BLaER1 treated with 17β-estradiol and CSF1 and Interleukin-3, amounts not matched to agents 10 nM and 100 nM (cell line): ENCODE data around the gene VN1R4.
"Not testable (repeated sequence)": the region's sequence is repeated elsewhere in the genome, so short reads cannot be mapped to it uniquely, and the experiment has no call there.

ENCODE experiments used
- H3K27ac ChIP-seq, 11 experiments: shearing (Covaris generic); formaldehyde crosslinking; 2 replicates each; pipeline ENCODE4 v1.8.1; 2022
- H3K27me3 ChIP-seq, 11 experiments: shearing (Covaris generic); formaldehyde crosslinking; 2 replicates each; pipeline ENCODE4 v1.8.1; 2022
- H3K36me3 ChIP-seq, 11 experiments: shearing (Covaris generic); formaldehyde crosslinking; 2 replicates each; pipeline ENCODE4 v1.8.1; 2022
- H3K4me1 ChIP-seq, 10 experiments: shearing (Covaris generic); formaldehyde crosslinking; 2 replicates each; pipeline ENCODE4 v1.8.1; 2022
- H3K4me2 ChIP-seq, 11 experiments: shearing (Covaris generic); formaldehyde crosslinking; 2 replicates each; pipeline ENCODE4 v1.8.1; 2022
- H3K4me3 ChIP-seq, 10 experiments: shearing (Covaris generic); formaldehyde crosslinking; 2 replicates each; pipeline ENCODE4 v1.8.1; 2022
- H3K9ac ChIP-seq, 11 experiments: shearing (Covaris generic); formaldehyde crosslinking; 2 replicates each; pipeline ENCODE4 v1.8.1; 2022
- H3K9me3 ChIP-seq, 11 experiments: shearing (Covaris generic); formaldehyde crosslinking; replicated peaks in 1 of 11; 2 replicates each; pipeline ENCODE4 v1.8.1; 2022
- H4K20me1 ChIP-seq, 11 experiments: shearing (Covaris generic); formaldehyde crosslinking; 2 replicates each; pipeline ENCODE4 v1.8.1; 2022
- Cebpa-rat ChIP-seq, 11 experiments: shearing (Covaris generic); IDR thresholded peaks; 2 replicates each; pipeline ENCODE4 v1.8.1; 2022

Gene VN1R4

GRCh38 chr19:53275480-53275879 lies 8.0 kb upstream of the VN1R4 start:
- no peaks in the 10 kb centered on the region for H3K36me3 ChIP-seq
- no peaks in the 10 kb centered on the region for H4K20me1 ChIP-seq
- H3K27me3 ChIP-seq = no peaks in the 10 kb centered on the region
- H3K27ac ChIP-seq = no peak overlapping the region
- H3K9ac ChIP-seq = no peak overlapping the region
- no peak for TF ChIP-seq Cebpa-rat (IDR thresholded peaks at IDR 0.05)
- no peak overlapping the region for H3K4me2 ChIP-seq
- H3K4me3 ChIP-seq = no peak overlapping the region
- H3K4me1 ChIP-seq = no peaks in the 10 kb centered on the region
- H3K9me3 ChIP-seq = peaks cover 0 to 77% (median 17%) of the 10 kb centered on the region in 11 experiments; a peak in 10 of 22 replicates

GRCh38 chr19:53272044-53272443 lies 4.5 kb upstream of the VN1R4 start:
- Histone ChIP-seq H4K20me1 (no peaks in the 10 kb centered on the region), H3K36me3 (no peaks in the 10 kb centered on the region), H3K9ac (no peak overlapping the region), H3K4me2 (no peak overlapping the region), H3K9me3 (peaks cover 0 to 74% (median 17%) of the 10 kb centered on the region in 11 experiments; a peak in 18 of 22 replicates), H3K4me3 (no peak overlapping the region), H3K27ac (no peak overlapping the region), H3K4me1 (no peaks in the 10 kb centered on the region), H3K27me3 (no peaks in the 10 kb centered on the region)
- TF ChIP-seq Cebpa-rat (IDR thresholded peaks at IDR 0.05) = no peak

- H3K4me1 ChIP-seq, H3K9ac ChIP-seq, H4K20me1 ChIP-seq, H3K36me3 ChIP-seq, H3K27me3 ChIP-seq, H3K4me2 ChIP-seq, H3K4me3 ChIP-seq, H3K27ac ChIP-seq: not testable (repeated sequence)
- peaks cover 0 to 71% (median 19%) of the 10 kb centered on the region in 11 experiments; a peak in 19 of 22 replicates for H3K9me3 ChIP-seq
Observed at GRCh38 chr19:53269861-53270260, 2.3 kb upstream of the VN1R4 start.

GRCh38 chr19:53257715-53258342 lies 9.7 kb downstream of the VN1R4 start, which contains the start of gene VN1R2:
Gene VN1R2 (plus strand): TSS chr19:53258292. CDS start chr19:53258376, 84 bp downstream.
- Histone ChIP-seq H3K4me1 (peaks cover 3 to 11% (median 10%) of the 10 kb centered on the region in 10 experiments; a peak in 16 of 20 replicates), H3K9me3 (peaks cover 36 to 91% (median 69%) of the 10 kb centered on the region in 11 experiments)
- H3K27ac ChIP-seq, H3K4me3 ChIP-seq, H3K36me3 ChIP-seq, H4K20me1 ChIP-seq, H3K9ac ChIP-seq, H3K27me3 ChIP-seq, H3K4me2 ChIP-seq: not testable (repeated sequence)

GRCh38 chr19:53254411-53255341 lies 12.8 kb downstream of the VN1R4 start, which contains the start of gene ZNF677:
Gene ZNF677 (minus strand): TSS chr19:53254873. CDS start chr19:53251550, 3,323 bp downstream.
- TF ChIP-seq Cebpa-rat (IDR thresholded peaks at IDR 0.05) = no peak
- H3K4me3 ChIP-seq = peak within 1 kb of the TSS; percentile 74 to 95 (median 86)
- H3K27me3 ChIP-seq = no peaks in the 10 kb centered on the region
- peak within 1 kb of the TSS; percentile 81 to 88 (median 85) for H3K9ac ChIP-seq
- peaks cover 36 to 40% (median 38%) of the 10 kb centered on the region in 11 experiments for H3K36me3 ChIP-seq
- peaks cover 3 to 11% (median 10%) of the 10 kb centered on the region in 10 experiments; a peak in 16 of 20 replicates for H3K4me1 ChIP-seq
- H3K4me2 ChIP-seq = peak within 1 kb of the TSS; percentile 78 to 92 (median 85)
- no peaks in the 10 kb centered on the region for H4K20me1 ChIP-seq
- H3K27ac ChIP-seq = peak within 1 kb of the TSS; percentile 77 to 86 (median 82)
- H3K9me3 ChIP-seq = peaks cover 51 to 92% (median 80%) of the 10 kb centered on the region in 11 experiments

- Histone ChIP-seq H3K36me3 (peaks cover 93 to 100% (median 99%) of the 10 kb centered on the region in 11 experiments), H3K9me3 (peaks cover 100% of the 10 kb centered on the region in 11 experiments), H3K4me1 (no peaks in the 10 kb centered on the region)
Observed at GRCh38 chr19:53246498-53246897, 21.0 kb downstream of the VN1R4 start.

GRCh38 chr19:53237114-53237777 lies 30.3 kb downstream of the VN1R4 start:
- H3K36me3 ChIP-seq = peaks cover 69 to 95% (median 79%) of the 10 kb centered on the region in 11 experiments
- no peak overlapping the region for H3K27ac ChIP-seq
- H3K9me3 ChIP-seq = peaks cover 100% of the 10 kb centered on the region in 11 experiments
- no peak for TF ChIP-seq Cebpa-rat (IDR thresholded peaks at IDR 0.05)
- no peaks in the 10 kb centered on the region for H3K27me3 ChIP-seq
- H3K4me2 ChIP-seq = no peak overlapping the region
- no peaks in the 10 kb centered on the region for H4K20me1 ChIP-seq
- H3K4me1 ChIP-seq = no peaks in the 10 kb centered on the region
- peak overlapping the region in 6 of 10 experiments; percentile 6 to 34 (median 28); a peak in 7 of 20 replicates for H3K4me3 ChIP-seq
- H3K9ac ChIP-seq = no peak overlapping the region

More at GRCh38 chr19:53246498-53246897, 21.0 kb downstream of the VN1R4 start:
- Histone ChIP-seq H3K27ac (no peak overlapping the region; a peak in 1 of 22 replicates), H4K20me1 (no peaks in the 10 kb centered on the region), H3K4me2 (no peak overlapping the region), H3K4me3 (no peak overlapping the region), H3K27me3 (no peaks in the 10 kb centered on the region), H3K9ac (no peak overlapping the region)
- TF ChIP-seq Cebpa-rat (IDR thresholded peaks at IDR 0.05) = no peak

GRCh38 chr19:53224606-53225005 lies 42.9 kb downstream of the VN1R4 start:
- H3K27ac ChIP-seq = no peak overlapping the region
- H3K4me2 ChIP-seq = no peak overlapping the region
- no peak overlapping the region for H3K9ac ChIP-seq
- peak overlapping the region in 1 of 10 experiments; percentile 11; a peak in 2 of 20 replicates for H3K4me3 ChIP-seq
- peaks cover 88 to 100% (median 99%) of the 10 kb centered on the region in 11 experiments for H3K9me3 ChIP-seq
- H4K20me1 ChIP-seq = no peaks in the 10 kb centered on the region
- H3K4me1 ChIP-seq = no peaks in the 10 kb centered on the region
- H3K27me3 ChIP-seq = no peaks in the 10 kb centered on the region
- no peak for TF ChIP-seq Cebpa-rat (IDR thresholded peaks at IDR 0.05)
- H3K36me3 ChIP-seq = peaks cover 0 to 33% (median 20%) of the 10 kb centered on the region in 11 experiments; a peak in 15 of 22 replicates

GRCh38 chr19:53222716-53223115 lies 44.8 kb downstream of the VN1R4 start:
- Histone ChIP-seq H3K9me3 (peaks cover 88 to 100% (median 98%) of the 10 kb centered on the region in 11 experiments), H3K36me3 (peaks cover 0 to 40% (median 18%) of the 10 kb centered on the region in 11 experiments; a peak in 16 of 22 replicates)
- not testable (repeated sequence) for H3K27me3 ChIP-seq, H3K9ac ChIP-seq, H4K20me1 ChIP-seq, H3K4me1 ChIP-seq, H3K4me2 ChIP-seq, H3K27ac ChIP-seq, H3K4me3 ChIP-seq
